Measurements from ENCODE around the gene EN2. TPM values are rescaled to one million over a fixed set of nuclear protein-coding genes. Genes with fewer than 3 reads are reported as not detected.

The EN2 gene
- total RNA-seq, 1 donor from 2014 or later: 0.11 TPM

DNA sequence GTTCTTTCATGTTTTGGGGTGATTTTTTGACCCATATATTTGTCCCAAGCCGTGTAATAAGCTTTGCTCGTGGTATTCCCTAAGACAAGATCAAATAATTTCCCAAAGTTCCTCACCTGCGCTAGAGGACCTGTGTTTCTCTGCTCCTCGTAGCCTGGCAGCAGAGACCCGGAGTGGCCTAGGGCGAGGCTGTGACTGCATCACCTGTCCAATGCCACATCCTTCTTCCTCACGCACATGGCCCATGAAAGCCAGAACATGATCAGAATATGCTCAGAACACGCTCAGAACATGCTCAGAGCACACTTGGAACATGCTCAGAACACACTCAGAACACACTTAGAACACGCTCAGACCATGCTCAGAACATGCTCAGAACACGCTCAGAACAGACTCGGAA is 23.8 kb downstream of the EN2 start:
- TF ChIP-seq CTCF (IDR thresholded peaks at IDR 0.05; ENCODE audit: borderline replicate concordance): no peak
- no peak overlapping the region for H3K4me3 ChIP-seq
- no peak overlapping the region for H3K27ac ChIP-seq (replicated peaks)
- H3K36me3 ChIP-seq: no peaks in the 10 kb centered on the region
- intact Hi-C loops (cut with micrococcal nuclease): no loop called here
- H3K4me1 ChIP-seq: peaks cover 5% of the 10 kb centered on the region
- no peaks in the 10 kb centered on the region for H3K9me3 ChIP-seq (replicated peaks)
- no peak for DNase-seq
- H3K27me3 ChIP-seq (ENCODE audit: low read depth): peaks cover 96% of the 10 kb centered on the region

- intact Hi-C loops (cut with micrococcal nuclease): no loop called here
- Histone ChIP-seq H3K27me3 (ENCODE audit: low read depth) (peaks cover 96% of the 10 kb centered on the region), H3K4me3 (peak overlapping the region; percentile 21), H3K36me3 (no peaks in the 10 kb centered on the region), H3K27ac (replicated peaks) (peak overlapping the region; percentile 48), H3K4me1 (peaks cover 5% of the 10 kb centered on the region), H3K9me3 (replicated peaks) (no peaks in the 10 kb centered on the region)
- DNase-seq: no peak
- TF ChIP-seq CTCF (IDR thresholded peaks at IDR 0.05; ENCODE audit: borderline replicate concordance): no peak
These were observed 24.7 kb downstream of the EN2 start for GRCh38 chr7:155482511-155483183.

DNA sequence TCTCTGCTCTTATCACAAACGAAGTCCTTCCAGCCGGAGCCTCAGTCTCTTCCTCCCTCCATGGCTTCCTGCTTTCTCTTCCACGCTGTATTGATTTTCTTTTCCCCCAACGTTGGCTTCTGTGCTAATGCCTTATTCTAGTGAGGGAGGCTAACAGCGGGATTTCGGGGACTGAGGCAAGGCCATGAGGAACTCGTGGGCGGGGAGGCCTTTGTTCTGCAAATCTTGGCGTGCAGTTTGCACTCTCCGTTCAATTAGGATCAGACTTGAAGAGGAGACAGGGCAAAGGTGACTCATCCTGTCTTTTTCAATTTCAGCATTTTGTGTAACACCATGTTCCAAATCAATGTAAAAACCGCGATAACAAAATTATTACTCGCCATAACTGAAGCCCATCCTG is 25.3 kb downstream of the EN2 start:
- H3K27me3 ChIP-seq (ENCODE audit: low read depth): peaks cover 96% of the 10 kb centered on the region
- H3K4me3 ChIP-seq: no peak overlapping the region
- DNase-seq: no peak
- no peaks in the 10 kb centered on the region for H3K9me3 ChIP-seq (replicated peaks)
- peak overlapping the region; percentile 48 for H3K27ac ChIP-seq (replicated peaks)
- H3K36me3 ChIP-seq: no peaks in the 10 kb centered on the region
- TF ChIP-seq CTCF (IDR thresholded peaks at IDR 0.05; ENCODE audit: borderline replicate concordance): no peak
- intact Hi-C loops (cut with micrococcal nuclease): no loop called here
- H3K4me1 ChIP-seq: peaks cover 5% of the 10 kb centered on the region

- no peak for TF ChIP-seq CTCF (IDR thresholded peaks at IDR 0.05; ENCODE audit: borderline replicate concordance)
- Histone ChIP-seq H3K4me1 (peaks cover 5% of the 10 kb centered on the region), H3K27ac (replicated peaks) (no peak overlapping the region), H3K4me3 (no peak overlapping the region), H3K27me3 (ENCODE audit: low read depth) (peaks cover 96% of the 10 kb centered on the region), H3K9me3 (replicated peaks) (no peaks in the 10 kb centered on the region), H3K36me3 (no peaks in the 10 kb centered on the region)
- intact Hi-C loops (cut with micrococcal nuclease): no loop called here
- peak; percentile 35 for DNase-seq
These were observed 26.0 kb downstream of the EN2 start for GRCh38 chr7:155483868-155484325.

DNA sequence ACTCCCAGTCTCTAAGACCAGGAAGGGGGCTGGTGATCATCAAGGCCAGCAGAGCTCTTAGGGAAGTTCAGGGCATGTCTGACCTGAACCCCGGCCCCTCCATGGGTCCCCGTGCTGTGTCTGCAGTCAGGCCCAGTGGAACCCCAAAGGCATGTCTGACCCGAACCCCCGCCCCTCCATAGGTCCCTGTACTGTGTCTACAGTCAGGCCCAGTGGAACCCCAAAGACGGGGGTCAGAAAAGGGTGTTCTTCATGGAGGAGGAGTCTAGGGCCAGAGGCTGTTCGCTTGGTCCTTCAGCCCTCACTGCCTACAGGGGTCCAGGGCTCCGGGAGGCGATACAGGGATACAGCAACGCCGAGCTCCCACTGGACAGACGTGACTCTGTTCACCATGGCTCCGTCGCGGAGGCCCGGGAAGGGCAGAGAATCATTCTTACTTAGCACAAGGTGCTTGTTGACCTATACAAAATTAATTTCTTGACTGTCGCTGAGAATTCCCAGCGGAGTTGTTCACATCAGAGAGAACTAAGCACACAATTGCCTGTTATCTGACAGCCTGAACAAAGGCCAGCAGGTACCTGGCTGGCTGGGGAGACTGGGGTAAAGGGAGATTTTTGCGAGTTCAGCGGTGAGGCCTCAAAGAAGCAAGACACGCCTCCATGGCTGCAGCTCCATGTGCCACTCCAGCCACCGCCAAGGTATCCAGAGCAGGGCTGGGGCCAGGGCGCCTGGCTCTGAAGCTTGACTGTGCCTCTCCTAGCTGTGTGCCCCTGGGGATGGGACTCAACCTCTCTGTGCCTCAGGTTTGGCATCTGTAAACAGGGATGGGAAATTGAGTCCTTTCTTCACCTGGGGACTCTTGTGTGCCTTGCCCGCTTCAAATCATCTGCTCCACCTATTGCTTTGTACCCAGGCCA is 26.8 kb downstream of the EN2 start:
- Histone ChIP-seq H3K4me1 (peaks cover 9% of the 10 kb centered on the region), H3K4me3 (no peak overlapping the region), H3K27ac (replicated peaks) (no peak overlapping the region), H3K27me3 (ENCODE audit: low read depth) (peaks cover 96% of the 10 kb centered on the region), H3K36me3 (no peaks in the 10 kb centered on the region), H3K9me3 (replicated peaks) (no peaks in the 10 kb centered on the region)
- no peak for TF ChIP-seq CTCF (IDR thresholded peaks at IDR 0.05; ENCODE audit: borderline replicate concordance)
- DNase-seq: no peak
- intact Hi-C loops (cut with micrococcal nuclease): no loop called here

Data from left ventricle myocardium inferior (tissue), 1 donor.